GM20431 (cell line): ENCODE results near the gene PGBD1.

ENCODE experiments used
- in situ Hi-C: fragments of 300-500 bp; cut with MseI, MboI; formaldehyde crosslinking; loops from one replicate; pipeline ENCODE4 v1.15.0; 2020; ENCODE audit warnings: low sequenced_read_pairs; ENCODE audit not compliant: unreplicated experiment

The PGBD1 gene

DNA sequence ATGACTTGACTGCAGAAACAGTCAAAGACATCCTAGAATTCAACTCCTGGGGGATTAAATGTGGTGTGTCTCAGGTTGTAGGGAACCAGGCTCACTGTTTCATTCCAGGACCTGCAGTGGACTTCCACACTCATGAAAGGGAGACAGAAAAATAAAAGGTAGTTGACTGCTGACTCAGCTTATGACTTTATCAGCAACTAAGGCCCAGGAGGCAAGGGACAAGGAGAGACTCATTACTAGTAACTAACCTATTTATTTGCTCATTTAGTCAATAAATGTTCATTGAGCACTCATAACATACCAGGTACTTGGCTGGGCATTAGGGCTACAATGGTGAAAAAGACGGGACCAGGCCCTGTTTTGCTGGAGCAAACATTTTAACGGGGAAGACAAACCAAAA, 51.7 kb downstream of the PGBD1 start:
- in situ Hi-C loops = no loop called here

DNA sequence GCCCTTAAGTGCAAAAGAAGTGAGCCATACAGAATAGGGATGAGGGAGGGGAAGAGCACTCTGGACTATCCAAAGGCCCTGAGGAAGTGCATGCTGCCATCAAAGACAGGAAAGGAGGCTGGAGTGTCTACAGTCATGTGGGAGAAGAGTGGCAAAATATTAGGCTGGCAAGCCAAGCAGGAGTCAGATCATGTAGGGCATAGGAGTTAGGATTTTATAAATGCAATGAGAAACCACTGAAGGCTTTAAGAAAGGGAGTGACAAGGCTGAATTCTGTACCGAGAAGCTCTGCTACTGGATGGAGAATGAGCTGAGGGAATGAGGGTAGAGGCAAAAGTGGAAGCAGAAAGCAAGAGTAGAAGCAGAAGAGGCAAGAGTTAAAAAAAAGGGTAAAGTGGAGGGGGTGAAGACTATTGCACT, 52.2 kb downstream of the PGBD1 start:
- in situ Hi-C loops = no loop called here

DNA sequence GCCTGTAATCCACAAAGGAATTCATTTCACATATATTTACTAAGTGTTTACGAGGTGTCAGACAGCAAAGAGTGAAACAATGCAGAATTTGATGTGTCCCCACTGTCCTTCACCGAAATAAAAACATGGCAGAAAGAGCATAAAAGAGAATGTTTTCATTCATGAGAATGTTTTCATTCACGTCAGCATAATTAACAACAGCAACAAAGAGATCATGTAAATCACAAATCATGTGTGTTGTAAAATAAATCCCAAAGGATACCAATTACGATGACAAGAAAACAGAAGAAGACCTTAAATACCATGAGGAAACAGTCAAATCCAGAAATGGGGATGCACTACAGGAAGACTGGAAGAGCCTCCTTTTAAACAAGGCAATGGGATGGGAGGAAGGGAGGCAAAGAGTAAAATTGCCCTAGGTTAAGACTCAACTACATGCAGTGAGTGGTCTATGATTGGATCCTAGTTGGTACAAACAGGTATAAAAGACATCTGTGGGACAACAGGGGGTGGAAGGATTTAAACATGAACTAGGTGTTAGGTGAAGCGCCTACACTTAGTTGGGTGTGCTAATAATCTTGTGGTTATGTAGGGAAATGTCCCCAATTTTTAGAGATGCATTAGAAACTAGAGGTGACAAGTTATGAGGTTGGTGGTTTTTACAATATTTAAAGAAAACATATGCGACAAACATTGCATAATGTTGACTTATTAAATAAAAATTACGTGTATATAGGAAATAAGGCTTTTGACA, 53.1 kb downstream of the PGBD1 start:
- in situ Hi-C loops = no loop called here

DNA sequence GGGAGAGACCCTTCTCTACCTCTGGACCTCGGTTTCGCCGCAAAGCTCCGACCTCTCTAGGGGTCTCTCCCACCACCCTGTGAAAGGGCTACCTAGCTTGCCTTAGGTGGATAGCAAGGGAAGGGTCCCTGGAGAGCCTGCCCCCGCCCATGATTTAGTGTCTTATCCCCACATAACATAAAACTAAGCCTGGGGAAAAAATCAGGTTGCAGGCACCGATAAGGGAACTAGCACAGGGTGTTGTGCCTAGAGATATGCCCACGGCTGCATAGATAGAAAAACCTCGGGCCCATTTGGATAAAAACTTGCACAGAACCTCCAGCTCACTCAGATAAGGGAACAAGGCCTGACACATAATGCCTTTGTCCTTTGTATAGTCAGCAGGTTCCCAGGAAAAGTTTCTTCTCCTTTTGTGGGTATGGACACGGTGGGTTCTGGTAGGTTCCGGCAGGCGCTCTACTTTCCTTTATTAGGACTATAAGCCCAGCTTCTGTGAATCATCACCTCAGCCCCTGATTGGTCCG, 53.7 kb downstream of the PGBD1 start:
- in situ Hi-C loops = no loop called here

DNA sequence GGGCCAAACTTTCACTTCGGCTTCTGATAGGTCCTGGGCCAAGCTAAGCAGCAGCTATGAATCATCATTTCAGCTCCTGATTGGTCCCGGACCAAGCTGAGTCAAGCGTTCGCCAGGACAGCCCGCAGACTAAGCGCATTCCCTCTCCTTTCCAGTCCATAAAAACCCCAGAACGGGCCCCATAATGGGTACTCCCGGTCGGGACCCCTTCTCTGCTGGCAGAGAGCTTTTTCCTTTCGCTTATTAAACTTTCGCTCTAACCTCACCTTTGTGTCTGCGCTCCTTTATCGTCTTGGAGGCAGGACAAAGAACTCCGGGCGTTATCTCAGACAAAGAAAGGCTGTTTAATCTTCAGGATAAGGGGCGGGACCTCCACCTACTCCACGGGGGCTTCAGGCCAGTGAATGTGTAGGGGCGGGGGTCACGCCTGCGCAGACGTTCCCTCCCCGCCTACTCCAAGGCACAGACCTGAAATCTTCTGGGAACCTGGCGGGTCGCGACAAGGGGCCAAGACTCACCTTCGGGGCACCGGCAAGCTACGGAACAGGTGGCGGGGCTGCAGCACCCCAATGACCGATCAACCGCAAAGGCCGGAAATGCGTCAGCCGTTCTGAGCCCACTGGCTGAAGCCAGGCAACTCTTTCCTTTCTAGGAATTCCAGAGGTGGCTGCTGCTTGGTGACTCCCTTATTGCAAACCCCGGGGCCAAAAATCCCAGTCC, 54.4 kb downstream of the PGBD1 start, which contains the start of gene ZSCAN31:
Gene ZSCAN31, minus strand, starts transcription at position 585 of the 720 bp plus-strand sequence. CDS start 6,465 bp downstream, outside the sequence.
- in situ Hi-C loops = no loop called here

DNA sequence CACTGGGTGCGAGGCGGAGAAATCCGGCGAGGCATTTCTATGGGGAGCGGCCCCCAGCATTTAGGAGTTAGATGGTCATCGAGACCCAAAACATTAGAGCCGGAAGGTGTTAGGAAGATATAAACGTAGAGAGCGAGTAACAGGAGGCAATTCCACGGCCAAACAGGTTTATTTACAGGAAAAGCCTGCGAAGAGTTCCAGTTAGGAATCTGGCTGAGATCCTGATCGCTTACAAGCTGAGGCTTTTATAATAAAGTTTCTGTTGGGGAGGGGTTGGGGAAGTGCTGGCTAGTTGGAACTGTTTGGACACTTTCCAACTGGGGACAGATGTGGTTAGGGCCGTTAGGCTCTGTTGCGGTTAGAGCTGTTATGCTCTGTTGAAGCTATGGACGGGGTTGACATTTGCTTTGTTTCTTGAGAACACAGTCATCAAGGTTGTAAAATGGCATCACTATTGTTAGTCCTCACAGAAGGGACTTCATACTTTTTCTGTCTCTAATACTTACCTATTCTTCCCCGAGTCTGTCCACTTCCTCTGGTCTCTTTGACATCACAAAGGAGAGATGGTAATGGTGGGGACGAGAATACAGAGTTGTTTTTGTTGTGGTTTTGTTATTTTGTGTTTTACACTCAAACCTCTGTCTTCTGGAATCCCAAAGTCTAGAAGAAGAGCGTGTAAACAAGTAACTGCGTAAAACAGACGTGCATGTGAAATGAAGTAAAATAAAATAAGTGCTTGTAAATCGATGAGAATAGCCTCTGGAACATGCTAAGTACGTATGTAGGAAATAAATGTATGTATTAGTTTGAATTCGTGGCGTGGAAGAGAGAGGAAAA, 55.1 kb downstream of the PGBD1 start:
- in situ Hi-C loops = no loop called here

DNA sequence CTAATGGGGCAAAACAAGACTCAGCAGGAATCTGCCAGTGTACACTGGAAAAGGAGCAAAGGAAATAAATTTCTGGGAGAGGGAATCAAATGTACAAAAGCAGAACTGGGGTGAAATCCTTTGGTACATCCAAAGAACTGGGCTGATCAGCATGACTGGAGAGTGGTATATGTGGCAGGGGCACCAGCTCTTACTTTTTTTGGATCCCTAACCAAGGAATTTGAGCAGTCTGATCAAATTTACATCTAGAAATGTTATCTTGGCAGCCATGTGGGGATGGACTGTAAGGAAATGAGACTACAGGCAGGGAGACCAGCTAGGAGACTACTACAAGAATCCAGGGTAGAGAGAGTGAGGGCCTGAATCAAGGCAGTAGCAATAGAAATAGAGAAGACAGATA, 55.7 kb downstream of the PGBD1 start:
- in situ Hi-C loops = no loop called here

DNA sequence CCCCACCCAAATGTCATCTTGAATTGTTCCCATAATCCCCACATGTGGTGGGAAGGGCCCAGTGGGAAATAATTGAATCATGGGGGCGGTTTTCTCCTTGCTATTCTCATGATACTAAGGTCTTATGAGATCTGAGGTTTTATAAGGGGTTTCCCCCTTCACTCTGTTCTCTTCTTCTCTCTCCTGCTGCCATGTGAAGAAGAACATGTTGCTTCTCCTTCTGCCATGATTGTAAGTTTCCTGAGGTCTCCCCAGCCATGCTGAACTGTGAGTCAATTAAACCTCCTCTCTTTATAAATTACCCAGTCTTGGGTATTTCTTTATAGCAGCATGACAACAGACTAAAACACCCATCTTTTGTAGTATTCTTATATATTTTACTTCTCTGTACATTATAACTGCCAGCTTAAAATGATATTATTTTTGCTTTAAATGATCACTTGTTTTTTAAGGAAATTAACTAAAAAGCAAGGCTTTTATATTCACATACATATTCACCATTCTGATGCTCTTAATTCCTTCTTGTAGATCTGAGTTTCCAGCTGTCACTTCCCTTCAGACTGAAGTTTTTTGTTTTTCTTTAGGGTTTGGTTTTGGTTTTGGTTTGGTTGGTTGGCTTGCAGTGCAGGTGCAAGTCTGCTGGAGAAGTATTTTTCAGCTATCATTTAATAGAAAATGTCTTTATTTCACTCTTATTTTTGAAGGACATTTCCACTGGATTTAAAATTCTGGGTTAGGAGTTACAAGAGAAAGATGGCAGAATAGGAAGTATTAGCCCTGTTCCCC, 59.1 kb downstream of the PGBD1 start:
- in situ Hi-C loops = no loop called here

DNA sequence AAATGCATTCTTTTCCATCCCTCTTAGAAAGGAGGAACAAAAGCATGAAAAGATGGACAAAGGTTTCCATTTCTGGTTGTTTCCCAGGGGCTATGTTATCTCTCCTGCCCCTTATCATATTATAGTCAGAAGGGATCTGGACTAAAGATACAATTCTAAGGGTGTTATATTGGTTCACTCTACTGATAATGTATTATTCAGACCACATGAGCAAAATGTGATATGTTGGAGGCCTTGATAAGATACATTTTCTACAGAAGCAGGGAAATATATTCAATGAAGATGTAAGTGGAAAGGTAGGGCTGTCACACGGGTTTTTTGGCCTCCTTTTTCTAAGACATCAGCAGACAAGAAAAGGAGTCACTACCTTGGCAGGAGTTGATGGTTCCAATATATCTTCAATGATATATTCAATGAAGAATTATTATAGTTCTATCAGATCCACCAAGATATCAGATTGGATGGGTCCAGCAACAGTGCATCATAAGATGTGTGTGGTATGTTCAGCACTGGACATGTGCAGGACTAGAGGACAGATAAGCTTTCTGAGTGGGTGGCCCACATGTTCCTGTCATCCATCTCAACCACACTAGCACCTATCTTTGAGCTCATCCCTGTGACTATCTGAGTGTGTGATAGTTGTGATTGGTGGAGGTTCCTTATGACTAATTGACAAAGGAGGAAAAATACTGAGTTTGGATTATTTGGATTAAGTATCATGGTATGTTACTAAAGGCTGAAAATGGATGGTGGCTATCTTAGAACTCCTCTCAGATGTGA, 62.7 kb downstream of the PGBD1 start:
- in situ Hi-C loops = no loop called here

DNA sequence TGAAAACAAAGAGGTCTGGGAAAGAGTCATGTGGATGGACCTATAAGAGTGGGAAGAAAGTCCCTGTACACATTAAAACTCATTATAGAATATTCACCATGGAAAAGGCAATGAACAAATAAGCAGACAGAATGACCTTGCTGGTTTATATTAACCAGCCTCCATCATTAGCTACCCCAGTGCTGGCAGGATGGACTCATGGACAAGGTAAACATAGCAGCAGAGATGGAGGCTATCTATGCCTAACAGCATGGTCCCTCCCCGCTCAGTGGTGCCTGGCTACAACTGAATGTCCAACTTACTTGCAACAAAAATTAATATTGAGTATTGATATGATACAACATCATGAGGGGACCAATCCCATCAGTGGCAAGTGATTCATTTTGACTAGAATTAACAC, 63.8 kb downstream of the PGBD1 start:
- in situ Hi-C loops = no loop called here

DNA sequence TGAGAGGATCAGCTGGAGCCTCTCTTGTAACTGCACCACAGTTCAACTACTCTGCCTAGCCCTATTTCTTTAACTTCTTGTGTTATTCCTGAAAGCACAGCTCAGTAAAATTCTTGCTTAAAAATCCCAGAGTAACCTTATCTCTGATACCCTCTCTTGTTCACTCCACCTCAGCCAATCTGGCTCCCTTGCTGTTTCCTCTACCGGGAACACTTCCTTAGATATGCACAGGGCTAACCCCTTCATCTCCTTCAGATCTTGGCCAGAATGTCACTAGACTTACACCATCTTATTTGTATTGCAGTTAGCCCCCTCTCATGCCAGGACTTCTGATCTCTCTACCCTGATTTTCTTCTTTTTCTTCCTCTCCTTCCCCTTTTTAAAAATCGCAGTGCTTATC, 65.7 kb downstream of the PGBD1 start:
- in situ Hi-C loops = no loop called here

DNA sequence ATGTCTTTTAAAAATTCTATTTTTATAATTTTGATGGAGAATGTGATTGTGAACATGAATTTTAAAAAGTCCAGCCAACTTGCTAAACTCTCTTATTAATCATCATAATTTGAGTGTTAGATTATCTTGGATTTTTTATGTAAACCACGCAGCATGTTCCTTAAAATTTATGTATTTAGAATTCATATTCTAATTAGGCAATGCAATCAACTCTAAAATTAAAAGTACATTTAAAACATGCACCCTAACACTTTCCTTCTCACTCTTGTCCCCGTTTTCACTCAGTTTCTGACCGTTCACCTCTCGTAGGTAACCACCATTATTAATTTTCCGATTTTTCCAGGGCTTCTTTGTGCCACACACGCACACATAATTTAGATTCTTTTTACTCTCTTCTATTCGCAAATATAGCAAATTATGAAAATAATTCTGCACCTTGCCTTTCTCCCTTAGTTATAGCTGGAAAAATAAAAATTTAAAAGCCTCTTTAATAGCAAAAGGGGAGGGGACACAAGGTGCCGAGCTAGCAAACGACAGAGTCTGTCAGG, 68.0 kb downstream of the PGBD1 start:
- in situ Hi-C loops = no loop called here

DNA sequence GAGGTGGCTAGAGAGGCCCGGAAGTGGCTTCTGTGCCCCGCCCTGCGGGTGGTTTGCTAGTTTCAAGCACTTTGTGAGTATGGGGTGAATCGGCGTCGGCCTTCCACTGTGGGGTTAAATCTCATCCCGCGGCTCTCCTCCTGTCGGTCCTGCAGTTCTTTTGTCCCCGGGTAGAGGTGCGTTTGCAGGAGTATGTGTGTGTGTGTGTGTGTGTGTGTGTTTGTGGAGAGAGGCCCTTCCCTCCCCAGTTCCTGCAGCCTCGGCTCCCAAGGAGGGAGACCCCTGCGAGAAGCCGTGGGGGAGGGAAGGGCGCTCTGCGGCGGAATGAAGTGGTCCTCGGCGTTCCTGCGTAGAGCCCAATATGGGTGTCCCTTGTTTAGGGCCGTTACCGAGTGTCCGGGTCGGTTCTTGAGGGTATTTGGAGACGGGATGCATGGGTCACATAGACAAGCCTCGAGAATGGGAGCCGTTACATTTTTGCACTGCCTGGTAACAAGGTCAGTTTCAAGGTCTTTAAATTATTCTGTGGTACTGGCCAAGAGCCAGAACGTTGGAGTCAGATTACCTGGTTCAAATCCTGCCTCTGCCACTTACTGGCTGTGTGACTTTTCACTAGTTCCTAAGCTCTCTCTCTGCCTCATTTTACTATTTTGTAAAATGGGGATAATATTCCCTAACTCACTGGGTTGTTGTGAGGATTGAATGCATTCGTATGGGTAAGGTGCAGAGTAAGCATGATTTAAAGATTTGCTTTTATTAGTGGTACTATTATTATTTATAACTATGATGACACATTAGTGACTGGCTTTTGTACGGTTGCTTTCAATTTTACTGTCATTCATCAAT, 68.7 kb downstream of the PGBD1 start, which contains the start of gene ZKSCAN3:
Gene ZKSCAN3, plus strand, starts transcription at position 56 of the 846 bp plus-strand sequence. CDS start 9,640 bp downstream, outside the sequence.
- in situ Hi-C loops = loop anchor here (25.0 kb wide), 1 partner anchor 213 kb away; the partner anchor contains the start of gene ZKSCAN8

DNA sequence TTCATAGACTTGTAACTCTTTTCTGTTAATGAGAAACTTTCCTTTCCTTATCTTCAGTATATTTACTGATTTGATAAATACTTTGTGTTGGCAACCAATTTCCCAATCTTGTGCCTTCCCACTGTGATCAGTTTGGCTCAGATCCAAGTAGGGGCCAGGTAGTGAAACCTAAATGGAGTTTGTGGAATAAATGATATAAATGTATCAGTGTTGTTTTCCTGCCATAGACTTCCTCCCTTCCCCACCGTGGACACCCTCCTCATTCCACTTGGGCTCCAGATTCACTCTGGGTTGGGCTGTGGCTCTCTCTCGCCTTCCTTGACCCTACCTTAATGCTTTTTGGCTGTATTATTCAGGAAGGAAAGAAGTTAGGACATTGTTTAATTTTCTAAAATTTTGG, 69.7 kb downstream of the PGBD1 start:
- in situ Hi-C loops = loop anchor here (25.0 kb wide), 1 partner anchor 214 kb away; the partner anchor contains the start of gene ZKSCAN8

DNA sequence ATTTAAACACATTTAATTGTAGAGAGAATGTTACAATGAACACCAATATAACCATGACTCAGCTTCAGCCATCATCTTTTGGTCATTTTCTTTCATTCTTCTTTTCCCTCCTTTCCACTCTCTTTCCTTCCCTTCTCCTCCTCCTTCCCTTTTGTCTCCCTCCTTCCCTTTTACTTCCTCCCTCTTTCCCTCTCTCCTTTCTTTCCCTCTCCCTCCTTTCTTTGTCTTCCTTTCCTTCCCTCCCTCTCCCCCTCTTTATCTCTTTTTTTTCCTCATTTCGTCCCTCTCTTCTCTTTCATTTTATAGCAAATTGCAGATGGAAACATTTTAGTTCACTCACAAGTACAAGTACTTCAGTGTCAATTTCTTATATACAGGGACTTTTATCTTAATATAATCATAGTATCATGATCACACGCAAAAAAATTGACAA, 70.1 kb downstream of the PGBD1 start:
- in situ Hi-C loops = loop anchor here (25.0 kb wide), 1 partner anchor 214 kb away; the partner anchor contains the start of gene ZKSCAN8
